ENCODE data around the gene PCDHA2. TPM values are rescaled to one million over a fixed set of nuclear protein-coding genes. Genes with fewer than 3 reads are reported as not detected.
"Not testable (repeated sequence)": the region's sequence is repeated elsewhere in the genome, so short reads cannot be mapped to it uniquely, and the experiment has no call there.

The PCDHA2 gene
- total RNA-seq, 3 donors from 2014 or later, result 0.32 TPM; not detected in 2

DNA sequence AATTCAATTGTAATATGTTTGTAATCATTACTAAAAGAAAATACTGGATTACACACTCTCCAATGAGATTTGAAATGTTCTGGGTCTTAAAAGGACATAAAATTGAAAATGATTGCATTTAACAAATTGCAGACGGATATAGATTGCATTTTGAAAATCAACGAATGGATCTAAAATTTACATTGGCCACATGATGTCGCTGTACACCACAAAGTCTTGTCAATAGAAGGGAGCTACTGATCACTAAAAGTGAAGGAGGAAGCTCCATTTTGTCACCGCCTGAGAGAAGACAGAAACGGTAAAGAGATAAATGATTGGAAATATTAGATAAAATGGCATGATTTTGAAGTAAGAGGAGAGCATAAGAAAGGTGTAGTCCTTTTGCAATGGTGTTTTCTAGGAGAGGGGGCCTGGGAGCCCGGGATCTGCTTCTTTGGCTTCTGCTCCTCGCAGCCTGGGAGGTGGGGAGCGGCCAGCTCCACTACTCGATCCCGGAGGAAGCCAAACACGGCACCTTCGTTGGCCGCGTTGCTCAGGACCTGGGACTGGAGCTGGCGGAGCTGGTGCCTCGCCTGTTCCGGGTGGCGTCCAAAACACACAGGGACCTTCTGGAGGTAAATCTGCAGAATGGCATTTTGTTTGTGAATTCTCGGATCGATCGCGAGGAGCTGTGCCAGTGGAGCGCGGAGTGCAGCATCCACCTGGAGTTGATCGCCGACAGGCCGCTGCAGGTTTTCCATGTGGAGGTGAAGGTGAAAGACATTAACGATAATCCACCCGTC lies 8.6 kb upstream of the PCDHA2 start, which contains the start of gene PCDHA1:
Gene PCDHA1 (plus strand): TSS at position 236 of the 782 bp plus-strand sequence.
- peaks cover 71% of the 10 kb centered on the region for H3K9me3 ChIP-seq
- no peaks in the 10 kb centered on the region for H3K4me1 ChIP-seq (ENCODE audit: low read depth)

GRCh38 chr5:140787422-140787821 lies 7.2 kb upstream of the PCDHA2 start:
- H3K36me3 ChIP-seq (ENCODE audit: low read depth); ATAC-seq; H3K4me3 ChIP-seq; intact Hi-C loops (cut with DNase I, micrococcal nuclease); DNase-seq; H3K4me1 ChIP-seq (ENCODE audit: low read depth): not testable (repeated sequence)
- peaks cover 59% of the 10 kb centered on the region for H3K9me3 ChIP-seq

More for the DNA sequence above, 8.6 kb upstream of the PCDHA2 start, which contains the start of gene PCDHA1:
- no peak for ATAC-seq
- TF ChIP-seq, protein P1, sequence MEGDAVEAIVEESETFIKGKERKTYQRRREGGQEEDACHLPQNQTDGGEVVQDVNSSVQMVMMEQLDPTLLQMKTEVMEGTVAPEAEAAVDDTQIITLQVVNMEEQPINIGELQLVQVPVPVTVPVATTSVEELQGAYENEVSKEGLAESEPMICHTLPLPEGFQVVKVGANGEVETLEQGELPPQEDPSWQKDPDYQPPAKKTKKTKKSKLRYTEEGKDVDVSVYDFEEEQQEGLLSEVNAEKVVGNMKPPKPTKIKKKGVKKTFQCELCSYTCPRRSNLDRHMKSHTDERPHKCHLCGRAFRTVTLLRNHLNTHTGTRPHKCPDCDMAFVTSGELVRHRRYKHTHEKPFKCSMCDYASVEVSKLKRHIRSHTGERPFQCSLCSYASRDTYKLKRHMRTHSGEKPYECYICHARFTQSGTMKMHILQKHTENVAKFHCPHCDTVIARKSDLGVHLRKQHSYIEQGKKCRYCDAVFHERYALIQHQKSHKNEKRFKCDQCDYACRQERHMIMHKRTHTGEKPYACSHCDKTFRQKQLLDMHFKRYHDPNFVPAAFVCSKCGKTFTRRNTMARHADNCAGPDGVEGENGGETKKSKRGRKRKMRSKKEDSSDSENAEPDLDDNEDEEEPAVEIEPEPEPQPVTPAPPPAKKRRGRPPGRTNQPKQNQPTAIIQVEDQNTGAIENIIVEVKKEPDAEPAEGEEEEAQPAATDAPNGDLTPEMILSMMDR (IDR thresholded peaks at IDR 0.05), result no peak
- Histone ChIP-seq H3K4me3 (no peak within 1 kb of the TSS), H3K36me3 (ENCODE audit: low read depth) (no peaks in the 10 kb centered on the region)
- no peak for DNase-seq
- intact Hi-C loops (cut with DNase I, micrococcal nuclease), result no loop called here

DNA sequence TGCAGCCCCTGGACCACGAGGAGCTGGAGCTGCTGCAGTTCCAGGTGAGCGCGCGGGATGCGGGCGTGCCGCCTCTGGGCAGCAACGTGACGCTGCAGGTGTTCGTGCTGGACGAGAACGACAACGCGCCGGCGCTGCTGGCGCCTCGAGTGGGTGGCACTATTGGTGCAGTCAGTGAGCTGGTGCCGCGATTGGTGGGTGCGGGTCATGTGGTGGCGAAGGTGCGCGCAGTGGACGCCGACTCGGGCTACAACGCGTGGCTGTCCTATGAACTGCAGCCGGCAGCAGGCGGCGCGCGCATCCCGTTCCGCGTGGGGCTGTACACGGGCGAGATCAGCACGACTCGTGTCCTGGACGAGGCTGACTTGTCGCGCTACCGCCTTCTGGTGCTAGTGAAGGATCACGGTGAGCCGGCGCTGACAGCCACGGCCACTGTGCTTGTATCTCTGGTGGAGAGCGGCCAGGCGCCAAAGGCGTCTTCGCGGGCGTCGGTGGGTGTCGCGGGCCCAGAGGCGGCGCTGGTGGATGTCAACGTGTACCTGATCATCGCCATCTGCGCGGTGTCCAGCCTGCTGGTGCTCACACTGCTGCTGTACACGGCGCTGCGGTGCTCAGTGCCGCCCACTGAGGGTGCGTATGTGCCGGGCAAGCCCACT lies 6.7 kb upstream of the PCDHA2 start:
- intact Hi-C loops (cut with DNase I, micrococcal nuclease); ATAC-seq; DNase-seq; H3K4me1 ChIP-seq (ENCODE audit: low read depth); H3K4me3 ChIP-seq; H3K36me3 ChIP-seq (ENCODE audit: low read depth): not testable (repeated sequence)
- peaks cover 58% of the 10 kb centered on the region for H3K9me3 ChIP-seq

DNA sequence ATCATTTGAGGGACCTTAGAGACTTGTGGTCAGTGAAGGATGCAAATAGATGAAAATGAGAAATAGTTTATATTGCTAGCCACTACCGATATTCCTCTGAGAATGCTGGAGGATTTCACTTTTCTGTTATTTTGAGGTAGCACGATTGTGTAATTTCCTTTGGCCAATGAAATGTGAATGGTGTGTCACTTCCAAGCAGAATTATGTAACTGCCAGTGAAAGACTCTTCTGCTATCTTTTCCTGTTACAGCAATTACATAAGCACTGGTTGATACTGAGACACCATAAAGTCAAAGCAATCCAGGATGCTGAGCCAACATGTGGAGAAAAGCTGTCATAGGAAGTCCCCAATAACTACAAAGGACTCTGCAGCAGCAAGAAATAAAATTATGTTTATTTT lies 3.6 kb upstream of the PCDHA2 start:
- DNase-seq (no peak), ATAC-seq (no peak)
- TF ChIP-seq, protein P1 (IDR thresholded peaks at IDR 0.05), result no peak
- intact Hi-C loops (cut with DNase I, micrococcal nuclease), result no loop called here
- H3K36me3 ChIP-seq (ENCODE audit: low read depth), result no peaks in the 10 kb centered on the region
- H3K4me3 ChIP-seq, result no peak overlapping the region
- no peaks in the 10 kb centered on the region for H3K4me1 ChIP-seq (ENCODE audit: low read depth)
- peaks cover 65% of the 10 kb centered on the region for H3K9me3 ChIP-seq

- H3K9me3 ChIP-seq, result peaks cover 55% of the 10 kb centered on the region
Measured at GRCh38 chr5:140795259-140795641, 598 bp downstream of the PCDHA2 start.

GRCh38 chr5:140796072-140796717 lies 1.5 kb downstream of the PCDHA2 start:
- ATAC-seq; DNase-seq; intact Hi-C loops (cut with DNase I, micrococcal nuclease); H3K4me1 ChIP-seq (ENCODE audit: low read depth); H3K36me3 ChIP-seq (ENCODE audit: low read depth); H3K4me3 ChIP-seq: not testable (repeated sequence)
- H3K9me3 ChIP-seq, result peaks cover 61% of the 10 kb centered on the region

More at GRCh38 chr5:140795259-140795641, 598 bp downstream of the PCDHA2 start:
- no peak for ATAC-seq
- TF ChIP-seq, protein P1 (IDR thresholded peaks at IDR 0.05), result no peak
- Histone ChIP-seq H3K4me1 (ENCODE audit: low read depth) (no peaks in the 10 kb centered on the region), H3K36me3 (ENCODE audit: low read depth) (no peaks in the 10 kb centered on the region), H3K4me3 (no peak overlapping the region)
- intact Hi-C loops (cut with DNase I, micrococcal nuclease), result no loop called here
- DNase-seq, result no peak

- no peaks in the 10 kb centered on the region for H3K4me1 ChIP-seq (ENCODE audit: low read depth)
- DNase-seq (peak in 1 of 3 donors; percentile 37), ATAC-seq (no peak)
- H3K4me3 ChIP-seq, result no peak overlapping the region
- TF ChIP-seq, protein P1 (IDR thresholded peaks at IDR 0.05), result no peak
- intact Hi-C loops (cut with DNase I, micrococcal nuclease), result no loop called here
- H3K36me3 ChIP-seq (ENCODE audit: low read depth), result no peaks in the 10 kb centered on the region
- peaks cover 66% of the 10 kb centered on the region for H3K9me3 ChIP-seq
Measured at GRCh38 chr5:140796718-140797095, 2.1 kb downstream of the PCDHA2 start.
